Occipital lobe (tissue), 2 donors: ENCODE measurements around the gene MRPL39. TPM values are rescaled to one million over a fixed set of nuclear protein-coding genes. Genes with fewer than 3 reads are reported as not detected.

ENCODE experiments used
- DNase-seq: peaks from one replicate; lab custom pipeline; 2025; lab: John Stamatoyannopoulos, UW
- total RNA-seq: library from RNA; depleted of rRNA; stranded (reverse); fragments of >200 nt; gene quantifications from one replicate; pipeline ENCODE4 v1.2.3, GENCODE V29; 2014

Gene MRPL39
- total RNA-seq, 1 donor from 2014 or later, result 32.3 TPM

- DNase-seq, result no peak
These were observed 70.1 kb downstream of the MRPL39 start for GRCh38 chr21:25537174-25537573.

- no peak for DNase-seq
These were observed 70.5 kb downstream of the MRPL39 start for GRCh38 chr21:25536752-25537151.

GRCh38 chr21:25535849-25536248 lies 71.4 kb downstream of the MRPL39 start:
- DNase-seq, result no peak

Other genes starting within 250 kb of the MRPL39 start
- gene JAM2, start 31.8 kb upstream of the MRPL39 start, total RNA-seq, result 22.3 TPM
- gene ATP5PF, start 127.4 kb upstream of the MRPL39 start, total RNA-seq, result 53.3 TPM
- gene GABPA, start 127.5 kb upstream of the MRPL39 start, total RNA-seq, result 50.8 TPM